Measurements from ENCODE around the gene ANKRD17.

GRCh38 chr4:73237044-73237443, 21.6 kb downstream of the ANKRD17 start:
- TF ChIP-seq CTCF (IDR thresholded peaks at IDR 0.05; ENCODE audit: insufficient read depth, low read depth, low read length) (no peak), EZH2 (IDR thresholded peaks at IDR 0.05; ENCODE audit: insufficient read depth, low read length) (no peak)
